ENCODE data around the gene C13orf46. TPM values are rescaled to one million over a fixed set of nuclear protein-coding genes. Genes with fewer than 3 reads are reported as not detected.

The C13orf46 gene
- total RNA-seq, 1 donor from 2014 or later, result 0.69 TPM

DNA sequence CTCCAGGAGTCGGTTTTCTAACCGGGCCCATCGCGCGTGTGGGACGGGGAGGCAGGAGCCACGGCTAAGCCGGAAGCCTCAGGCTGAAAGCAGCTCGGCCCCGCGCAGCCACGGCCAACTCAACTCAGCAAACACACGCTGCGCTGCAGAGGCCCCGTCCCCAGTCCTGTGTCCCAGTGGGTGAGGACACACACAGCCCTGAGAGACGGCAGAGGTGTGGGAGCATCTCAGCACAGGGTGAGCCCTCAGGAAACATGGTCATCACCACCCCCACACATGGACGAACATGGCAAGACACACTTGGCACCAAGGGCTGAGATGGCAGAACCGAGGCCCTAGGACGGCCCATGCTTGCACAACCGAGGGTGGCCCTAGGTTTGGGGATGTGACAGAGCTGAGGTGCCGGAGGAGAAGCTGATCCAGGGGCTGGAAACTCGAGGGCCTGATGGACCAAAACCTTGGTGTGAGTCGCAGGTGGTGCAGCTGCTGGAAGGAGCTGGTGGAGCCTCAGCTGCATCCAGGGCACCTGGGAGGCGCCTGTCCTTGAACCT is 29.0 kb upstream of the C13orf46 start:
- Mint-ChIP-seq H3K27ac (no peak overlapping the region), H3K4me1 (no peaks in the 10 kb centered on the region), H3K9me3 (no peaks in the 10 kb centered on the region), H3K36me3 (ENCODE audit: low read depth) (peaks cover 41% of the 10 kb centered on the region), H3K27me3 (no peaks in the 10 kb centered on the region), H3K4me3 (no peak overlapping the region)
- no peak for ATAC-seq (ENCODE audit: low read depth)
- TF ChIP-seq, protein P1, sequence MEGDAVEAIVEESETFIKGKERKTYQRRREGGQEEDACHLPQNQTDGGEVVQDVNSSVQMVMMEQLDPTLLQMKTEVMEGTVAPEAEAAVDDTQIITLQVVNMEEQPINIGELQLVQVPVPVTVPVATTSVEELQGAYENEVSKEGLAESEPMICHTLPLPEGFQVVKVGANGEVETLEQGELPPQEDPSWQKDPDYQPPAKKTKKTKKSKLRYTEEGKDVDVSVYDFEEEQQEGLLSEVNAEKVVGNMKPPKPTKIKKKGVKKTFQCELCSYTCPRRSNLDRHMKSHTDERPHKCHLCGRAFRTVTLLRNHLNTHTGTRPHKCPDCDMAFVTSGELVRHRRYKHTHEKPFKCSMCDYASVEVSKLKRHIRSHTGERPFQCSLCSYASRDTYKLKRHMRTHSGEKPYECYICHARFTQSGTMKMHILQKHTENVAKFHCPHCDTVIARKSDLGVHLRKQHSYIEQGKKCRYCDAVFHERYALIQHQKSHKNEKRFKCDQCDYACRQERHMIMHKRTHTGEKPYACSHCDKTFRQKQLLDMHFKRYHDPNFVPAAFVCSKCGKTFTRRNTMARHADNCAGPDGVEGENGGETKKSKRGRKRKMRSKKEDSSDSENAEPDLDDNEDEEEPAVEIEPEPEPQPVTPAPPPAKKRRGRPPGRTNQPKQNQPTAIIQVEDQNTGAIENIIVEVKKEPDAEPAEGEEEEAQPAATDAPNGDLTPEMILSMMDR (IDR thresholded peaks at IDR 0.05), result no peak
- intact Hi-C loops (cut with micrococcal nuclease), result no loop called here
- DNase-seq, result no peak
- ChIA-PET CTCF (no interaction called here), POLR2A (no interaction called here)

DNA sequence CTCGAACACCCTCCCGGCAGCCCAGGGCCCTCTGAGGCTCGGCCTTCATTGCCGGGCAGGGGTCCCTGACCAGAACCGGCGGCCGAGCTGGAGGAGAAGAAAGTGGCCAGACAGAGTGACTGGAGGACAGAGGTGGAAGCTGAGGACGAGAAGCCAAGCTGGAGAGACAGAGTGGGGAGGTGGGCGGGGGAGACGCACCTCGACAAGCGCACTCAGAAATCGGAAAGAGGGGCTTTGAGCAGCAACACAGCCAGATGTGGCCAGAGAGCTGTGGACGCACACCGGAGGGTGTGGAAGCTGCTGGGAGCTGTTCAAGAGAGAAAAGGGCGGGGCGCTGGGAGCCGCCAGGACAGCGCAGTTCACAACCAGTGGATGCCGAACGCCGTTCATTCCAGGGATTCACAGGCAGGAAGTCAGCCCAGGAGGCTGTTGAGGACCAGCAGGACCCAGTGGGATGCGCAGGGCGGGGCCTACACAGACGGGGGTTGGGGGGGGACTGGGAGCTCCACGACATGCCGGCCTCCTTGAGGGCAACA is 28.2 kb upstream of the C13orf46 start:
- ATAC-seq (ENCODE audit: low read depth), result no peak
- Mint-ChIP-seq H3K4me1 (no peaks in the 10 kb centered on the region), H3K27me3 (no peaks in the 10 kb centered on the region), H3K4me3 (no peak overlapping the region), H3K36me3 (ENCODE audit: low read depth) (peaks cover 47% of the 10 kb centered on the region), H3K27ac (no peak overlapping the region), H3K9me3 (no peaks in the 10 kb centered on the region)
- ChIA-PET POLR2A (no interaction called here), CTCF (no interaction called here)
- TF ChIP-seq, protein P1 (IDR thresholded peaks at IDR 0.05), result no peak
- no peak for DNase-seq
- intact Hi-C loops (cut with micrococcal nuclease), result no loop called here

DNA sequence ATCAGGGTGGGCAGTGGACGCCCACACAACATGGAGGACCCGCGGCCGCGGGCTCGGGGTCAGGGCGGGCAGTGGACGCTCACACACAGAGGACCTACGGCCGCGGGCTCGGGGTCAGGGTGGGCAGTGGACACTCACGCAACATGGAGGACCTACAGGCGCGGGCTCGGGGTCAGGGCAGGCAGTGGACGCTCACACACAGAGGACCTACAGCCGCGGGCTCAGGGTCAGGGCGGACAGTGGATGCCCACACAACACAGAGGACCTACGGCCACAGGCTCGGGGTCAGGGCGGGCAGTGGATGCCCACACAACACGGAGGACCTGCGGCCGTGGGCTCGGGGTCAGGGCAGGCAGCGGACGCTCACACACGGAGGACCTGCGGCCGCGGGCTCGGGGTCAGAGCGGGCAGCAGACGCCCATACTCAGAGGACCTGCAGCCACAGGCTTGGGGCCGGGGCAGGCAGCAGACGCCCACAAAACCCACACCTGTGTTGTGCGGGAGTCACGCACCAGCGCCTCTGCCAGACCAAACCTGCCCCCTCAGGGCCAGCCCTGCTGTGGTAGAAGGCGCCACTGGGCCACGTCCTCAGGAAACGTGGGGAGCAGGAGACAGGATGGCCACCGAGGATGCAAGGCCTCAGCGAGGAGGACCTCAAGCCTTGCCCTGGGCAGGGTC is 27.6 kb upstream of the C13orf46 start:
- POLR2A ChIA-PET, result no interaction called here
- no peak for ATAC-seq (ENCODE audit: low read depth)
- TF ChIP-seq, protein P1 (IDR thresholded peaks at IDR 0.05), result no peak
- peaks cover 51% of the 10 kb centered on the region for H3K36me3 Mint-ChIP-seq (ENCODE audit: low read depth)
- CTCF ChIA-PET, result no interaction called here
- DNase-seq, result no peak
- H3K4me1 Mint-ChIP-seq, result no peaks in the 10 kb centered on the region
- H3K27me3 Mint-ChIP-seq, result no peaks in the 10 kb centered on the region
- H3K4me3 Mint-ChIP-seq, result no peak overlapping the region
- intact Hi-C loops (cut with micrococcal nuclease), result no loop called here
- no peaks in the 10 kb centered on the region for H3K9me3 Mint-ChIP-seq
- H3K27ac Mint-ChIP-seq, result no peak overlapping the region

DNA sequence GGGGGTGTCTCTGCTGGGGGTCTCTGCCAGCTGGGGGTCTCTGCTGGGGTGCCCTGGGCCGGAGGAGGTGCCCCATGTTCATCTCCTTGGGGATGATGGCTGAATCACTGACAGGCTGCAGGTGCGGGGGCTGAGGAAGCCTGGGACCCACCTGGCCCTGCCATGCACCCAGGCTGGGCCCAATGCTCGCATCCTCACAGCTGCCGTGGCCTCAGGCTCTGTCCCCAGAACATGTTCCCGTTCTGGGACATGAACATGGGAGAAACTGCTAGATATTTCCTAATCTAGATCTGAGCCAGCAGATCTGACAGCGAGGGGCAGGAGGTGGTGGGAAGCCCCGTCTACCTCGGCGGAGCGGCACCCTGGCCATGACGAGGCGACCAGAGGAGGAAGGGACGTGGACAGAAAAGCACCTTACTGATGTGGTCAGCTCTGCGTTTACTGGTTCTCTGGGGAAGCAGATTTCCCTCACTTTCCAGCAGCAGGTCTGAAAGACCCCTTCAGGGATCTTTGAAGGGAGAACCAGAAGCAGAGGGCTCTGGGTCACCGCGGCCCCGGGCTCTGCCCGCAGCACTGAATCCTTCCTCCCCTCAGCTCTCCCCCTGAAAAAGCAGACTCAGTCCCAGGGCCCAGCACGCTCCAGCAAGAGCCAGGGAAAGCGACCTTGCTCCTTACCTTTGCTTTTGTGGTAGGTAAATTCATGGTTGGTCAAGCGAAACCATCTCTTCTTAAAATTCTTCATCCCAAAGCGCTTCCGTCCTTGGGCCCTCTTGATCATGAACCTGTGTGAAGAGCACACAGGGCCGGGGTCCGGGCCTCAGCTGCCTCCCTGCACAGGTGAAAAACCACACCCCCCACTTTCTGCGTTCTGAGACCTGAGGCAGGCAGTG is 26.5 kb upstream of the C13orf46 start:
- ATAC-seq (ENCODE audit: low read depth) (no peak), DNase-seq (no peak)
- H3K4me1 Mint-ChIP-seq, result no peaks in the 10 kb centered on the region
- intact Hi-C loops (cut with micrococcal nuclease), result no loop called here
- no peak overlapping the region for H3K4me3 Mint-ChIP-seq
- H3K27ac Mint-ChIP-seq, result no peak overlapping the region
- H3K36me3 Mint-ChIP-seq (ENCODE audit: low read depth), result peaks cover 52% of the 10 kb centered on the region
- H3K9me3 Mint-ChIP-seq, result no peaks in the 10 kb centered on the region
- ChIA-PET CTCF (no interaction called here), POLR2A (no interaction called here)
- H3K27me3 Mint-ChIP-seq, result no peaks in the 10 kb centered on the region
- TF ChIP-seq, protein P1 (IDR thresholded peaks at IDR 0.05), result no peak

DNA sequence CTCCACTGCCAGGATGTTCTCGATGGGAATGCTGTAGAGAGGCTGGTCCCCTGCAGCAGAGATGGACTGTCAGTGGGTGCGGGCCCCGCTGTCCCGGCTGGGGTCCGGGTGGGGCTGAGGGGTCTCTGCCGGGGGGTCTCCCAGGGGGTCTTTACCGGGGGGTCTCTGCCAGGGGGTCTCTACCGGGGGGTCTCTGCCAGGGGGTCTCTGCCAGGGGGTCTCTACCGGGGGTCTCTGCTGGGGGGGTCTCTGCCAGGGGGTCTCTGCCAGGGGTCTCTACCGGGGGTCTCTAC is 25.7 kb upstream of the C13orf46 start:
- no peak for DNase-seq
- H3K36me3 Mint-ChIP-seq (ENCODE audit: low read depth), result peaks cover 53% of the 10 kb centered on the region
- CTCF ChIA-PET, result no interaction called here

More for the DNA sequence above, 25.7 kb upstream of the C13orf46 start:
- H3K27ac Mint-ChIP-seq, result no peak overlapping the region
- H3K4me3 Mint-ChIP-seq, result no peak overlapping the region
- no peaks in the 10 kb centered on the region for H3K4me1 Mint-ChIP-seq
- TF ChIP-seq, protein P1 (IDR thresholded peaks at IDR 0.05), result no peak
- no peaks in the 10 kb centered on the region for H3K27me3 Mint-ChIP-seq
- POLR2A ChIA-PET, result no interaction called here
- no peak for ATAC-seq (ENCODE audit: low read depth)
- intact Hi-C loops (cut with micrococcal nuclease), result no loop called here
- H3K9me3 Mint-ChIP-seq, result no peaks in the 10 kb centered on the region

Data from activated B cell treated with CpG ODN at 0.5 μM for 24 hours (primary cell).